Ishikawa (cell line): ENCODE measurements around the gene EIF4E1B.

ENCODE experiments used
- CEBPB ChIP-seq: IDR thresholded peaks from 2 replicates; pipeline ENCODE4 v1.6.1; 2012
- NFIC ChIP-seq: IDR thresholded peaks from 2 replicates; pipeline ENCODE4 v1.6.1; 2012
- RAD21 ChIP-seq: IDR thresholded peaks from 2 replicates; pipeline ENCODE4 v1.6.1; 2012; ENCODE audit warnings: low read depth
- REST ChIP-seq: IDR thresholded peaks from 2 replicates; pipeline ENCODE4 v1.6.1; 2012; ENCODE audit warnings: low read depth, mild to moderate bottlenecking
- TAF1 ChIP-seq: IDR thresholded peaks from 2 replicates; pipeline ENCODE4 v1.6.1; 2012; ENCODE audit warnings: low read depth, mild to moderate bottlenecking
- YY1 ChIP-seq: IDR thresholded peaks from 2 replicates; pipeline ENCODE4 v1.6.1; 2012; ENCODE audit warnings: low read depth

- TF ChIP-seq RAD21, result no peak
- TF ChIP-seq TAF1, result no peak
- no peak for TF ChIP-seq YY1
- no peak for TF ChIP-seq NFIC
- no peak for TF ChIP-seq CEBPB
- TF ChIP-seq REST, result no peak
Observed at GRCh38 chr5:176624142-176624541, 6.3 kb upstream of the EIF4E1B start.
